Endothelial cell of umbilical vein (primary cell): ENCODE measurements around the gene CNTNAP2. TPM values are rescaled to one million over a fixed set of nuclear protein-coding genes. Genes with fewer than 3 reads are reported as not detected.

Experiments used
- BruUV-seq: library from RNA; stranded (reverse); fragments of 400-500 nt; replicated peaks from 2 replicates; lab custom pipeline; 2021; lab: Mats Ljungman, UMichigan
- CTCF ChIA-PET: fragments of 300-600, 350-600 bp; sonication (Branson Sonifier 250); formaldehyde crosslinking; loops from one replicate; lab custom pipeline; 2021; ENCODE audit warnings: antibody characterized with exemption, inconsistent platforms; lab: Charles Lee
- POLR2A ChIA-PET: fragments of 300-600, 350-600 bp; sonication (Branson Sonifier 250); formaldehyde crosslinking; loops from one replicate; lab custom pipeline; 2021; ENCODE audit warnings: antibody characterized with exemption, inconsistent platforms; lab: Charles Lee
- DNase-seq: peaks from one replicate; pipeline ENCODE4 v3.0.0-alpha.2; 2011; ENCODE audit warnings: low read depth, low spot score
- FAIRE-seq: peaks from 2 replicates; lab custom pipeline; 2011; peaks lifted over from hg19 to GRCh38; lab: Jason Lieb, UNC
- H2AFZ ChIP-seq: 2 replicates; pipeline ENCODE4 v1.6.0; 2012; ENCODE audit warnings: low read depth, low read length, control low read depth, inconsistent platforms
- H3K27ac ChIP-seq: 2 replicates; pipeline ENCODE4 v1.5.1; 2011; ENCODE audit warnings: low read depth, mild to moderate bottlenecking, control low read depth, low read length, moderate library complexity; ENCODE audit not compliant: insufficient read depth
- H3K27me3 ChIP-seq, 2 experiments: 2 replicates each; pipeline versions ENCODE4 v1.6.0 to v1.6.1; 2011; ENCODE audit warnings: low read length in 2 of 2, mixed read lengths in 1 of 2; ENCODE audit not compliant: control insufficient read depth in 2 of 2, insufficient read depth in 2 of 2
- H3K36me3 ChIP-seq, 2 experiments: 2 replicates in 1 of 2; 3 replicates in 1 of 2; pipeline ENCODE4 v1.5.1; 2011; ENCODE audit warnings: low read length in 2 of 2, mild to moderate bottlenecking in 1 of 2, moderate library complexity in 1 of 2; ENCODE audit not compliant: control insufficient read depth in 2 of 2, insufficient read depth in 2 of 2; ENCODE audit errors: extremely low read depth in 1 of 2
- H3K4me1 ChIP-seq: 3 replicates; pipeline ENCODE4 v1.5.1; 2011; ENCODE audit warnings: mild to moderate bottlenecking, low read length; ENCODE audit not compliant: control insufficient read depth, insufficient read depth; ENCODE audit errors: extremely low read depth
- H3K4me2 ChIP-seq: 2 replicates; pipeline ENCODE4 v1.6.1; 2011; ENCODE audit warnings: low read length, control low read depth, mixed read lengths; ENCODE audit not compliant: insufficient read depth
- H3K4me3 ChIP-seq, 3 experiments: fragments of 200-600 bp in 1 of 3; sonication (generic), shearing (Covaris generic) in 1 of 3; replicated peaks in 1 of 3; 2 replicates each; pipeline ENCODE4 v1.5.1; 2011 to 2016; ENCODE audit warnings: control low read depth in 3 of 3, low read length in 3 of 3, mild to moderate bottlenecking in 2 of 3, inconsistent platforms in 1 of 3, low read depth in 1 of 3, moderate library complexity in 1 of 3; ENCODE audit not compliant: insufficient read depth in 1 of 3
- H3K79me2 ChIP-seq: 2 replicates; pipeline ENCODE4 v1.6.0; 2012; ENCODE audit warnings: low read length, inconsistent platforms; ENCODE audit not compliant: control insufficient read depth, insufficient read depth
- H3K9ac ChIP-seq: replicated peaks from 2 replicates; pipeline ENCODE3; 2011; ENCODE audit warnings: low read length, control low read depth; ENCODE audit not compliant: insufficient read depth; ENCODE audit errors: extremely low read depth
- H3K9me1 ChIP-seq: replicated peaks from 3 replicates; pipeline ENCODE4 v1.6.0; 2011; ENCODE audit warnings: mild to moderate bottlenecking, low read length; ENCODE audit not compliant: control insufficient read depth, insufficient read depth; ENCODE audit errors: extremely low read depth
- H3K9me3 ChIP-seq: replicated peaks from 2 replicates; pipeline ENCODE4 v1.5.1; 2012; ENCODE audit warnings: low read length, inconsistent platforms; ENCODE audit not compliant: control insufficient read depth, insufficient read depth
- H4K20me1 ChIP-seq: replicated peaks from 2 replicates; pipeline ENCODE3; 2011; ENCODE audit warnings: mild to moderate bottlenecking, low read length; ENCODE audit not compliant: control insufficient read depth, insufficient read depth; ENCODE audit errors: extremely low read depth
- CTCF ChIP-seq, 2 donors: IDR thresholded peaks; 1 replicate in 1 of 2; 2 replicates in 1 of 2; pipeline ENCODE4 v1.5.1; 2011; ENCODE audit warnings: low read length in 2 of 2, mild to moderate bottlenecking in 2 of 2, moderate library complexity in 2 of 2, control low read depth in 1 of 2, inconsistent platforms in 1 of 2, low read depth in 1 of 2; ENCODE audit not compliant: insufficient read depth in 1 of 2; ENCODE audit errors: extremely low read depth in 1 of 2
- EZH2 ChIP-seq: IDR thresholded peaks from 2 replicates; pipeline ENCODE4 v1.6.1; 2012; ENCODE audit warnings: borderline replicate concordance, low read depth, mild to moderate bottlenecking, moderate library complexity, low read length, inconsistent platforms; ENCODE audit not compliant: severe bottlenecking
- FOS ChIP-seq: IDR thresholded peaks from 2 replicates; pipeline ENCODE4 v1.6.1; 2011; ENCODE audit warnings: mild to moderate bottlenecking, low read length, moderate library complexity, borderline replicate concordance; ENCODE audit not compliant: insufficient read depth
- GATA2 ChIP-seq: IDR thresholded peaks from 2 replicates; pipeline ENCODE4 v1.7.0; 2011; ENCODE audit warnings: low read depth, mild to moderate bottlenecking, moderate library complexity, mixed read lengths, low read length; ENCODE audit not compliant: insufficient read length, insufficient read depth
- JUN ChIP-seq: IDR thresholded peaks from 2 replicates; pipeline ENCODE4 v1.6.1; 2011; ENCODE audit warnings: borderline replicate concordance, low read depth; ENCODE audit not compliant: insufficient read length, insufficient read depth
- MAX ChIP-seq: IDR thresholded peaks from 2 replicates; pipeline ENCODE4 v1.6.1; 2011; ENCODE audit not compliant: insufficient read depth, insufficient read length
- MYC ChIP-seq: IDR thresholded peaks from one replicate; pipeline ENCODE4 v1.6.1; 2011; ENCODE audit warnings: mild to moderate bottlenecking, low read depth, low read length
- POLR2A ChIP-seq: IDR thresholded peaks from 2 replicates; pipeline ENCODE4 v1.6.1; 2012; ENCODE audit warnings: low read depth, mild to moderate bottlenecking, control low read depth, low read length
- POLR2AphosphoS5 ChIP-seq: IDR thresholded peaks from 2 replicates; pipeline ENCODE4 v1.6.1; 2012; ENCODE audit warnings: low read depth, mild to moderate bottlenecking, control low read depth, low read length, moderate library complexity; ENCODE audit not compliant: insufficient read depth
- dilution Hi-C: fragments of 300-500 bp; cut with MboI; formaldehyde crosslinking; loops from one replicate; pipeline ENCODE4 v1.15.0; 2019; ENCODE audit warnings: low sequenced_read_pairs; ENCODE audit not compliant: extremely low pct_ligation_motif_present
- intact Hi-C: fragments of 100-400 bp; cut with micrococcal nuclease; formaldehyde crosslinking; loops from one replicate; pipeline ENCODE4 v1.10.0; 2022
- polyA plus RNA-seq, 4 experiments: library from polyadenylated mRNA; depleted of rRNA in 3 of 4; stranded (reverse) in 3 of 4; unstranded in 1 of 4; fragments of >200 nt; gene quantifications; 2 replicates each; pipeline versions ENCODE4 v1.2.1 to v1.2.3, GENCODE V29; 2011 to 2012; ENCODE audit warnings: missing spikeins in 1 of 4
- total RNA-seq: library from RNA; stranded (reverse); gene quantifications from 2 replicates; pipeline ENCODE4 v1.2.3, GENCODE V29; 2021

Gene CNTNAP2
- total and polyA plus RNA-seq, 2 donors (not counting 3 experiments of a cell fraction or from before 2014, with no cell fraction given), result not detected

- POLR2A ChIA-PET, result no interaction called here
- H2AFZ ChIP-seq, result no peak overlapping the region
Observed at GRCh38 chr7:147472556-147472955, 1356.0 kb downstream of the CNTNAP2 start.

GRCh38 chr7:147474862-147475261, 1358.3 kb downstream of the CNTNAP2 start:
- Histone ChIP-seq H4K20me1 (no peaks in the 10 kb centered on the region), H3K9me1 (no peaks in the 10 kb centered on the region), H3K9me3 (no peaks in the 10 kb centered on the region), H3K79me2 (no peaks in the 10 kb centered on the region), H3K4me1 (no peaks in the 10 kb centered on the region), H3K9ac (no peak overlapping the region), H2AFZ (no peak overlapping the region), H3K27ac (no peak overlapping the region), H3K4me2 (no peak overlapping the region), H3K36me3 (no peaks in the 10 kb centered on the region), H3K27me3 (no peaks in the 10 kb centered on the region), H3K4me3 (no peak overlapping the region)
- no TSS peak for BruUV-seq
- POLR2A ChIA-PET, result no interaction called here
- intact Hi-C loops (no loop called here), dilution Hi-C loops (no loop called here)
- CTCF ChIA-PET, result no interaction called here
- DNase-seq (no peak), FAIRE-seq (no peak)
- TF ChIP-seq POLR2AphosphoS5 (no peak), FOS (no peak), EZH2 (no peak), CTCF (IDR thresholded peaks at IDR 0.05; ENCODE audit: extremely low read depth in 1 of 2, insufficient read depth in 1 of 2, low read depth in 1 of 2, low read length in 2 of 2) (no peak), MYC (no peak), POLR2A (no peak), GATA2 (no peak), MAX (no peak), JUN (no peak)

More at GRCh38 chr7:147472556-147472955, 1356.0 kb downstream of the CNTNAP2 start:
- intact Hi-C loops (no loop called here), dilution Hi-C loops (no loop called here)
- H3K9me1 ChIP-seq, result no peaks in the 10 kb centered on the region
- H3K4me3 ChIP-seq, result no peak overlapping the region
- TF ChIP-seq GATA2, result no peak
- TF ChIP-seq EZH2, result no peak
- TF ChIP-seq POLR2A, result no peak
- no peak for TF ChIP-seq CTCF (IDR thresholded peaks at IDR 0.05; ENCODE audit: extremely low read depth in 1 of 2, insufficient read depth in 1 of 2, low read depth in 1 of 2, low read length in 2 of 2)
- H3K9me3 ChIP-seq, result no peaks in the 10 kb centered on the region
- CTCF ChIA-PET, result no interaction called here
- H3K36me3 ChIP-seq, result no peaks in the 10 kb centered on the region
- H3K79me2 ChIP-seq, result no peaks in the 10 kb centered on the region
- DNase-seq (no peak), FAIRE-seq (no peak)
- no peak overlapping the region for H3K9ac ChIP-seq
- no TSS peak for BruUV-seq
- no peak overlapping the region for H3K4me2 ChIP-seq
- H3K27me3 ChIP-seq, result no peaks in the 10 kb centered on the region
- H3K4me1 ChIP-seq, result no peaks in the 10 kb centered on the region
- no peaks in the 10 kb centered on the region for H4K20me1 ChIP-seq
- H3K27ac ChIP-seq, result no peak overlapping the region
